Measurements from ENCODE around the gene CFAP99.

DNA sequence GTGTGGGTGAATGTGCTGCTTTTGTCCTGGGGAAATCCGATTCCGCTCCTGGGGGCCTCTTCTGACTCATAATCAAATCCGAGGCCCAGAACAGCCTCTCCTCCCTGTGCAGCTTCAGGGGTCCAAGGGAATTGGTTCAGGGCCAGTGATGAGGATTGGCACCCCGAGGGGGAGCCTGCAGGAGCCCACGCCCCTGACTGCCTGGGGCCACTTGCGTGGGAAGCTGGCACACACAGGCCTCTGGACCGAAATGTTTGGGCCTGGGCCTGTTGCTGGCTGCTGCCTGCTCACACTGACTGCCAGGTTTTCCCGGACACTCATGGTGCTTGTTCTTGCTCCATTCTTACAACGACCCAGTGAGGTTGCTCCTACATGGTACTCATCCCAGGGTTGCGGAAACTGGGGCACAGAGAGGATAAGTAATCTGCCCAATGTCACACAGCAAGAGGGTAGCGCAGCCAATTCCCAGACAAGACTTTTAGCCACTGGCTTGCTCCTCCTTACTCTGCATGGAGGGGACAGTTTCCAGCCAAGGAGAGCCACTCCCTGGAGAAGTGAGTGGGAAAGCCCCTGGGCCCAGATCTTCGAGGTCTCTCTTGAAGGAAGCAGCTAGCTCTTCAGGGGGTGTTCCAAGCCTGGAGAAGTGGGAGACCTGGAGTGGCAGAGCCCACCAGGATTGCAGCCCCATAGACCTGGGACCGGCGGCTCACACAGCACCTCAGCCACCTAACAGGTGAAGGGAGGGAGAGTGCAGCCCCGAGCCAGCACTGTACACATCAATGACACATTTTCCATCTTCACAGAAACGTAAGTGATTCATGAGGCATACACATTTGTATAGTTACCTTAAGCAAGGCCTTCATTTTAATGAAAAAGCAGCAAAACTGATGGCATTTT, 20.3 kb downstream of the CFAP99 start:
- TF ChIP-seq, protein P1, sequence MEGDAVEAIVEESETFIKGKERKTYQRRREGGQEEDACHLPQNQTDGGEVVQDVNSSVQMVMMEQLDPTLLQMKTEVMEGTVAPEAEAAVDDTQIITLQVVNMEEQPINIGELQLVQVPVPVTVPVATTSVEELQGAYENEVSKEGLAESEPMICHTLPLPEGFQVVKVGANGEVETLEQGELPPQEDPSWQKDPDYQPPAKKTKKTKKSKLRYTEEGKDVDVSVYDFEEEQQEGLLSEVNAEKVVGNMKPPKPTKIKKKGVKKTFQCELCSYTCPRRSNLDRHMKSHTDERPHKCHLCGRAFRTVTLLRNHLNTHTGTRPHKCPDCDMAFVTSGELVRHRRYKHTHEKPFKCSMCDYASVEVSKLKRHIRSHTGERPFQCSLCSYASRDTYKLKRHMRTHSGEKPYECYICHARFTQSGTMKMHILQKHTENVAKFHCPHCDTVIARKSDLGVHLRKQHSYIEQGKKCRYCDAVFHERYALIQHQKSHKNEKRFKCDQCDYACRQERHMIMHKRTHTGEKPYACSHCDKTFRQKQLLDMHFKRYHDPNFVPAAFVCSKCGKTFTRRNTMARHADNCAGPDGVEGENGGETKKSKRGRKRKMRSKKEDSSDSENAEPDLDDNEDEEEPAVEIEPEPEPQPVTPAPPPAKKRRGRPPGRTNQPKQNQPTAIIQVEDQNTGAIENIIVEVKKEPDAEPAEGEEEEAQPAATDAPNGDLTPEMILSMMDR (conservative IDR thresholded peaks at IDR 0.05 in 1 of 2, IDR thresholded peaks at IDR 0.05 in 1 of 2; ENCODE audit: low read depth in 1 of 2, low read length in 2 of 2): no peak
- TF ChIP-seq EZH2 (IDR thresholded peaks at IDR 0.05; ENCODE audit: low read length, missing control alignments): no peak

Data from fibroblast of lung (primary cell).